HG02763 (cell line): Measurements from ENCODE around the gene PRR5L.

Experiments
- ATAC-seq: cut with Tn5 transposase; IDR thresholded peaks from one replicate; pipeline ENCODE4 v1.9.1; 2021; ENCODE audit warnings: mild to moderate bottlenecking, moderate library complexity; ENCODE audit not compliant: unreplicated experiment

The PRR5L gene

GRCh38 chr11:36427876-36428275 lies 131.8 kb downstream of the PRR5L start:
- ATAC-seq, result no peak

GRCh38 chr11:36431429-36432092 lies 135.5 kb downstream of the PRR5L start:
- ATAC-seq, result no peak

- ATAC-seq, result no peak
These were observed 136.0 kb downstream of the PRR5L start for GRCh38 chr11:36432093-36432469.

GRCh38 chr11:36432738-36433137 lies 136.7 kb downstream of the PRR5L start:
- no peak for ATAC-seq

GRCh38 chr11:36436064-36436463 lies 140.0 kb downstream of the PRR5L start:
- no peak for ATAC-seq

- ATAC-seq, result no peak
These were observed 140.5 kb downstream of the PRR5L start for GRCh38 chr11:36436589-36436988.

GRCh38 chr11:36437413-36437812 lies 141.3 kb downstream of the PRR5L start:
- ATAC-seq, result no peak

- ATAC-seq, result no peak
These were observed 142.0 kb downstream of the PRR5L start for GRCh38 chr11:36438126-36438525.

GRCh38 chr11:36441610-36442208 lies 145.6 kb downstream of the PRR5L start:
- ATAC-seq, result peak; percentile 95

GRCh38 chr11:36443661-36444060 lies 147.6 kb downstream of the PRR5L start:
- ATAC-seq, result no peak

- ATAC-seq, result no peak
These were observed 150.0 kb downstream of the PRR5L start for GRCh38 chr11:36446135-36446534.

- no peak for ATAC-seq
These were observed 151.4 kb downstream of the PRR5L start for GRCh38 chr11:36447514-36447913.

GRCh38 chr11:36447947-36448346 lies 151.9 kb downstream of the PRR5L start:
- no peak for ATAC-seq

GRCh38 chr11:36449561-36450096 lies 153.5 kb downstream of the PRR5L start:
- ATAC-seq, result no peak

GRCh38 chr11:36450110-36450572 lies 154.1 kb downstream of the PRR5L start:
- no peak for ATAC-seq

- ATAC-seq, result no peak
These were observed 155.0 kb downstream of the PRR5L start for GRCh38 chr11:36451045-36451444.

- ATAC-seq, result no peak
These were observed 155.6 kb downstream of the PRR5L start for GRCh38 chr11:36451681-36452080.

- ATAC-seq, result no peak
These were observed 156.3 kb downstream of the PRR5L start for GRCh38 chr11:36452236-36452940.

- ATAC-seq, result no peak
These were observed 156.9 kb downstream of the PRR5L start for GRCh38 chr11:36452961-36453360.

- peak; percentile 38 for ATAC-seq
These were observed 157.6 kb downstream of the PRR5L start for GRCh38 chr11:36453678-36454077.

- ATAC-seq, result no peak
These were observed 158.5 kb downstream of the PRR5L start for GRCh38 chr11:36454551-36454940.
